Endodermal cell (in vitro differentiated cells): Measurements from ENCODE around the gene CAPN11. TPM values are rescaled to one million over a fixed set of nuclear protein-coding genes. Genes with fewer than 3 reads are reported as not detected.

Source experiments
- DNase-seq: peaks from one replicate; pipeline ENCODE4 v3.0.0-alpha.2; 2017
- H3K27ac ChIP-seq: 2 replicates; pipeline ENCODE4 v1.5.1; 2013; ENCODE audit warnings: mild to moderate bottlenecking, low read depth, low read length, moderate library complexity
- H3K27me3 ChIP-seq: 2 replicates; pipeline ENCODE4 v1.6.1; 2013; ENCODE audit warnings: mild to moderate bottlenecking, low read length, moderate library complexity; ENCODE audit not compliant: insufficient read depth, control insufficient read depth, poor library complexity, severe bottlenecking
- H3K36me3 ChIP-seq: 2 replicates; pipeline ENCODE4 v1.7.0; 2013; ENCODE audit warnings: mild to moderate bottlenecking, low read length, moderate library complexity; ENCODE audit not compliant: control insufficient read depth, insufficient read depth
- H3K4me1 ChIP-seq: one replicate; pipeline ENCODE4 v1.7.0; 2013; ENCODE audit warnings: low read length; ENCODE audit not compliant: control insufficient read depth, insufficient read depth
- H3K4me3 ChIP-seq: 2 replicates; pipeline ENCODE4 v1.5.1; 2013; ENCODE audit warnings: mild to moderate bottlenecking, low read length, moderate library complexity
- H3K9ac ChIP-seq: 2 replicates; pipeline ENCODE4 v1.6.1; 2013; ENCODE audit warnings: mild to moderate bottlenecking, low read length, moderate library complexity; ENCODE audit not compliant: poor library complexity, severe bottlenecking; ENCODE audit errors: extremely low read depth
- H3K9me3 ChIP-seq: 2 replicates; pipeline ENCODE4 v1.6.1; 2013; ENCODE audit warnings: mild to moderate bottlenecking, low read length, moderate library complexity; ENCODE audit not compliant: control insufficient read depth
- H3K27ac Mint-ChIP-seq: 2 replicates; pipeline ENCODE4 v1.8.0; 2020; ENCODE audit warnings: mixed read lengths
- H3K27me3 Mint-ChIP-seq: 2 replicates; pipeline ENCODE4 v1.8.0; 2021; ENCODE audit warnings: mild to moderate bottlenecking, mixed read lengths; ENCODE audit not compliant: insufficient read depth
- H3K36me3 Mint-ChIP-seq: 2 replicates; pipeline ENCODE4 v1.8.0; 2020; ENCODE audit warnings: low read depth, mixed read lengths
- H3K4me1 Mint-ChIP-seq: 2 replicates; pipeline ENCODE4 v1.8.0; 2020; ENCODE audit warnings: mixed read lengths
- H3K4me3 Mint-ChIP-seq: 2 replicates; pipeline ENCODE4 v1.8.0; 2020; ENCODE audit warnings: mild to moderate bottlenecking, moderate library complexity, mixed read lengths
- H3K9me3 Mint-ChIP-seq: 2 replicates; pipeline ENCODE4 v1.8.0; 2020; ENCODE audit warnings: mild to moderate bottlenecking, mixed read lengths
- WGBS, 2 experiments: methylation state at CpG; one replicate each; pipeline versions ENCODE4 v1.1.5 to v1.1.7; 2013; ENCODE audit warnings: missing lambda C conversion rate in 2 of 2, mixed read lengths in 1 of 2; ENCODE audit not compliant: insufficient coverage in 1 of 2, insufficient read length in 1 of 2; 5-methylcytosine and 5-hydroxymethylcytosine counted together
- total RNA-seq, 2 donors: library from RNA; stranded (reverse); fragmentation: NEBNext Ultra II Directional in 1 of 2; extraction: Animal tissue kit (Norgen Biotek cat#: 25700) in 1 of 2; gene quantifications; 2 replicates in 1 of 2; 3 replicates in 1 of 2; pipeline ENCODE4 v1.2.1, GENCODE V29; 2021
- TF ChIP-seq, protein P1 (sequence below): fragments of 200-600 bp; sonication (generic); conservative IDR thresholded peaks from 2 replicates; pipeline ENCODE4 v1.5.0; 2021; ENCODE audit warnings: antibody characterized with exemption, mild to moderate bottlenecking

Gene CAPN11
- total RNA-seq, 2 donors from 2014 or later: 0.53 to 1.2 TPM

GRCh38 chr6:44226368-44227147 is 67.9 kb downstream of the CAPN11 start:
- H3K27me3 ChIP-seq: no peaks in the 10 kb centered on the region
- peaks cover 14% of the 10 kb centered on the region for H3K4me1 ChIP-seq
- no peak overlapping the region for H3K4me3 ChIP-seq
- H3K9ac ChIP-seq: no peak overlapping the region
- peak overlapping the region; percentile 76 for H3K4me3 Mint-ChIP-seq
- TF ChIP-seq, protein P1, sequence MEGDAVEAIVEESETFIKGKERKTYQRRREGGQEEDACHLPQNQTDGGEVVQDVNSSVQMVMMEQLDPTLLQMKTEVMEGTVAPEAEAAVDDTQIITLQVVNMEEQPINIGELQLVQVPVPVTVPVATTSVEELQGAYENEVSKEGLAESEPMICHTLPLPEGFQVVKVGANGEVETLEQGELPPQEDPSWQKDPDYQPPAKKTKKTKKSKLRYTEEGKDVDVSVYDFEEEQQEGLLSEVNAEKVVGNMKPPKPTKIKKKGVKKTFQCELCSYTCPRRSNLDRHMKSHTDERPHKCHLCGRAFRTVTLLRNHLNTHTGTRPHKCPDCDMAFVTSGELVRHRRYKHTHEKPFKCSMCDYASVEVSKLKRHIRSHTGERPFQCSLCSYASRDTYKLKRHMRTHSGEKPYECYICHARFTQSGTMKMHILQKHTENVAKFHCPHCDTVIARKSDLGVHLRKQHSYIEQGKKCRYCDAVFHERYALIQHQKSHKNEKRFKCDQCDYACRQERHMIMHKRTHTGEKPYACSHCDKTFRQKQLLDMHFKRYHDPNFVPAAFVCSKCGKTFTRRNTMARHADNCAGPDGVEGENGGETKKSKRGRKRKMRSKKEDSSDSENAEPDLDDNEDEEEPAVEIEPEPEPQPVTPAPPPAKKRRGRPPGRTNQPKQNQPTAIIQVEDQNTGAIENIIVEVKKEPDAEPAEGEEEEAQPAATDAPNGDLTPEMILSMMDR: no peak
- H3K27me3 Mint-ChIP-seq: no peaks in the 10 kb centered on the region
- 56 to 80% methylated on average over 6 to 15 of the region's 15 CpGs for WGBS, 2 experiments
- no peaks in the 10 kb centered on the region for H3K9me3 Mint-ChIP-seq
- peaks cover 27% of the 10 kb centered on the region for H3K36me3 Mint-ChIP-seq
- no peaks in the 10 kb centered on the region for H3K9me3 ChIP-seq
- peaks cover 36% of the 10 kb centered on the region for H3K4me1 Mint-ChIP-seq
- H3K27ac Mint-ChIP-seq: peak overlapping the region; percentile 14
- H3K27ac ChIP-seq: no peak overlapping the region
- H3K36me3 ChIP-seq: peaks cover 7% of the 10 kb centered on the region
- peak; percentile 49 for DNase-seq

GRCh38 chr6:44227148-44227793 is 68.7 kb downstream of the CAPN11 start:
- WGBS, 2 experiments: 87 to 91% methylated on average over 5 to 7 of the region's 7 CpGs

GRCh38 chr6:44228031-44228430 is 69.4 kb downstream of the CAPN11 start:
- Histone ChIP-seq H3K27ac (no peak overlapping the region), H3K9ac (no peak overlapping the region), H3K36me3 (peaks cover 13% of the 10 kb centered on the region), H3K4me3 (no peak overlapping the region), H3K4me1 (peaks cover 14% of the 10 kb centered on the region), H3K27me3 (no peaks in the 10 kb centered on the region), H3K9me3 (no peaks in the 10 kb centered on the region)
- no peak overlapping the region for H3K4me3 Mint-ChIP-seq
- DNase-seq: no peak
- H3K4me1 Mint-ChIP-seq: peaks cover 28% of the 10 kb centered on the region
- H3K9me3 Mint-ChIP-seq: no peaks in the 10 kb centered on the region
- TF ChIP-seq, protein P1: no peak
- 79 to 80% methylated on average over 1 to 6 of the region's 6 CpGs for WGBS, 2 experiments
- peaks cover 38% of the 10 kb centered on the region for H3K36me3 Mint-ChIP-seq
- no peak overlapping the region for H3K27ac Mint-ChIP-seq
- H3K27me3 Mint-ChIP-seq: no peaks in the 10 kb centered on the region

More at GRCh38 chr6:44227148-44227793, 68.7 kb downstream of the CAPN11 start:
- peaks cover 14% of the 10 kb centered on the region for H3K4me1 ChIP-seq
- H3K9ac ChIP-seq: no peak overlapping the region
- no peak overlapping the region for H3K4me3 ChIP-seq
- Mint-ChIP-seq H3K4me3 (no peak overlapping the region), H3K9me3 (no peaks in the 10 kb centered on the region), H3K36me3 (peaks cover 32% of the 10 kb centered on the region), H3K27ac (no peak overlapping the region), H3K27me3 (no peaks in the 10 kb centered on the region), H3K4me1 (peaks cover 33% of the 10 kb centered on the region)
- no peak overlapping the region for H3K27ac ChIP-seq
- peak; percentile 70 for DNase-seq
- peaks cover 7% of the 10 kb centered on the region for H3K36me3 ChIP-seq
- TF ChIP-seq, protein P1: no peak
- H3K9me3 ChIP-seq: no peaks in the 10 kb centered on the region
- no peaks in the 10 kb centered on the region for H3K27me3 ChIP-seq
